ENCODE data around the gene MTX3.

GRCh38 chr5:79974886-79975285, 16.2 kb downstream of the MTX3 start:
- TF ChIP-seq, protein P1, sequence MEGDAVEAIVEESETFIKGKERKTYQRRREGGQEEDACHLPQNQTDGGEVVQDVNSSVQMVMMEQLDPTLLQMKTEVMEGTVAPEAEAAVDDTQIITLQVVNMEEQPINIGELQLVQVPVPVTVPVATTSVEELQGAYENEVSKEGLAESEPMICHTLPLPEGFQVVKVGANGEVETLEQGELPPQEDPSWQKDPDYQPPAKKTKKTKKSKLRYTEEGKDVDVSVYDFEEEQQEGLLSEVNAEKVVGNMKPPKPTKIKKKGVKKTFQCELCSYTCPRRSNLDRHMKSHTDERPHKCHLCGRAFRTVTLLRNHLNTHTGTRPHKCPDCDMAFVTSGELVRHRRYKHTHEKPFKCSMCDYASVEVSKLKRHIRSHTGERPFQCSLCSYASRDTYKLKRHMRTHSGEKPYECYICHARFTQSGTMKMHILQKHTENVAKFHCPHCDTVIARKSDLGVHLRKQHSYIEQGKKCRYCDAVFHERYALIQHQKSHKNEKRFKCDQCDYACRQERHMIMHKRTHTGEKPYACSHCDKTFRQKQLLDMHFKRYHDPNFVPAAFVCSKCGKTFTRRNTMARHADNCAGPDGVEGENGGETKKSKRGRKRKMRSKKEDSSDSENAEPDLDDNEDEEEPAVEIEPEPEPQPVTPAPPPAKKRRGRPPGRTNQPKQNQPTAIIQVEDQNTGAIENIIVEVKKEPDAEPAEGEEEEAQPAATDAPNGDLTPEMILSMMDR (IDR thresholded peaks at IDR 0.05) = no peak
- TF ChIP-seq POLR2A (IDR thresholded peaks at IDR 0.05) = no peak

Data from thyroid gland (tissue), 4 donors.